A673 (cell line): Measurements from ENCODE around the gene ADAMTSL3.
"Not testable (repeated sequence)": the region's sequence is repeated elsewhere in the genome, so short reads cannot be mapped to it uniquely, and the experiment has no call there.

Experiments used
- EZH2 ChIP-seq: fragments of 200-600 bp; sonication (generic); IDR thresholded peaks from 2 replicates; pipeline ENCODE4 v1.6.1; 2017; ENCODE audit warnings: borderline replicate concordance, low read depth, mild to moderate bottlenecking, mixed read lengths, antibody characterized with exemption, low read length; ENCODE audit not compliant: poor library complexity, severe bottlenecking
- TF ChIP-seq, protein P1 (sequence below): fragments of 300-800, 200-600 bp; sonication (generic); conservative IDR thresholded peaks from 2 replicates; pipeline ENCODE4 v1.5.1; 2017; ENCODE audit warnings: low read depth, mild to moderate bottlenecking, antibody characterized with exemption, low read length, moderate library complexity, mixed read lengths

DNA sequence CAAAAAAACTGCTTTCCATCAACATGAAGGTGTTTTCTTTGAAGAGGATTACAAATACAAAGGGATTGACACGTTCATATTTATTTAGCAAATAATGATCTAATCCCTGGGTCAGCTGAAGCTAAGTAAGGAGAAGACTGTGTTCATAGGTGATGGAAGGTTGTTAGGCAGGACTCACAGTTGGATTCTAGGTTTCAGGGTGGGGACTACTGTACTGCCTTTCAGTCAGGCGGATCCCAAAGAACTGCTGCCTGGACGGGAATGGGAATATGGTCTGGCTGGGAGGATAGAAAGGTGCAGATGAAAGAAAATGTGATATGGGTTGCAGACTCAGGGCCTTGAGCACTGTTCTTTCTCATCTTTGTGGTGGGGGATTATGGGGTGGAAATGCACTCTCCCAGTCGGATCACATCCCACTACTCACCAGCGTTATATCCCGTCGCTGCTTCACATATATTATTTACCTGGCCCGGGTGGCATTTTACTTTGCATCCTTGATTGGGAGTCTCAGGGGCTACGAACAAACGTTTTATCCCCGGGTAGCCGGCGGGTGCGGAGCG is 425.5 kb downstream of the ADAMTSL3 start:
- TF ChIP-seq, protein P1, sequence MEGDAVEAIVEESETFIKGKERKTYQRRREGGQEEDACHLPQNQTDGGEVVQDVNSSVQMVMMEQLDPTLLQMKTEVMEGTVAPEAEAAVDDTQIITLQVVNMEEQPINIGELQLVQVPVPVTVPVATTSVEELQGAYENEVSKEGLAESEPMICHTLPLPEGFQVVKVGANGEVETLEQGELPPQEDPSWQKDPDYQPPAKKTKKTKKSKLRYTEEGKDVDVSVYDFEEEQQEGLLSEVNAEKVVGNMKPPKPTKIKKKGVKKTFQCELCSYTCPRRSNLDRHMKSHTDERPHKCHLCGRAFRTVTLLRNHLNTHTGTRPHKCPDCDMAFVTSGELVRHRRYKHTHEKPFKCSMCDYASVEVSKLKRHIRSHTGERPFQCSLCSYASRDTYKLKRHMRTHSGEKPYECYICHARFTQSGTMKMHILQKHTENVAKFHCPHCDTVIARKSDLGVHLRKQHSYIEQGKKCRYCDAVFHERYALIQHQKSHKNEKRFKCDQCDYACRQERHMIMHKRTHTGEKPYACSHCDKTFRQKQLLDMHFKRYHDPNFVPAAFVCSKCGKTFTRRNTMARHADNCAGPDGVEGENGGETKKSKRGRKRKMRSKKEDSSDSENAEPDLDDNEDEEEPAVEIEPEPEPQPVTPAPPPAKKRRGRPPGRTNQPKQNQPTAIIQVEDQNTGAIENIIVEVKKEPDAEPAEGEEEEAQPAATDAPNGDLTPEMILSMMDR: not testable (repeated sequence)
- TF ChIP-seq EZH2: not testable (repeated sequence)
